NK-92 treated with Interleukin-12 subunit alpha and Interleukin-12 subunit beta, amount 100 ng/mL, for 24 hours (cell line): Measurements from ENCODE around the gene SYT7.

Experiments
- DNase-seq: peaks from one replicate; lab custom pipeline; 2025; lab: John Stamatoyannopoulos, UW

SYT7 gene

GRCh38 chr11:61553373-61554171 lies 27.3 kb downstream of the SYT7 start:
- no peak for DNase-seq

GRCh38 chr11:61552108-61552635 lies 28.7 kb downstream of the SYT7 start:
- no peak for DNase-seq

GRCh38 chr11:61551634-61552033 lies 29.2 kb downstream of the SYT7 start:
- DNase-seq: no peak

- DNase-seq: no peak
These were observed 30.1 kb downstream of the SYT7 start for GRCh38 chr11:61550665-61551227.

GRCh38 chr11:61549662-61550568 lies 31.0 kb downstream of the SYT7 start:
- DNase-seq: no peak

- no peak for DNase-seq
These were observed 31.7 kb downstream of the SYT7 start for GRCh38 chr11:61549177-61549576.

- no peak for DNase-seq
These were observed 33.6 kb downstream of the SYT7 start for GRCh38 chr11:61547246-61547645.

GRCh38 chr11:61546663-61547062 lies 34.2 kb downstream of the SYT7 start:
- no peak for DNase-seq

GRCh38 chr11:61545921-61546320 lies 35.0 kb downstream of the SYT7 start:
- no peak for DNase-seq

GRCh38 chr11:61545341-61545740 lies 35.5 kb downstream of the SYT7 start:
- DNase-seq: no peak

GRCh38 chr11:61544466-61544865 lies 36.4 kb downstream of the SYT7 start:
- no peak for DNase-seq

GRCh38 chr11:61543606-61544306 lies 37.1 kb downstream of the SYT7 start:
- no peak for DNase-seq

GRCh38 chr11:61542705-61543104 lies 38.2 kb downstream of the SYT7 start:
- no peak for DNase-seq

- no peak for DNase-seq
These were observed 38.8 kb downstream of the SYT7 start for GRCh38 chr11:61542024-61542461.

- DNase-seq: no peak
These were observed 39.3 kb downstream of the SYT7 start for GRCh38 chr11:61541598-61541997.

GRCh38 chr11:61540528-61540927 lies 40.3 kb downstream of the SYT7 start:
- DNase-seq: no peak

GRCh38 chr11:61539831-61540357 lies 41.0 kb downstream of the SYT7 start:
- no peak for DNase-seq

GRCh38 chr11:61539006-61539405 lies 41.9 kb downstream of the SYT7 start:
- no peak for DNase-seq

- DNase-seq: no peak
These were observed 42.3 kb downstream of the SYT7 start for GRCh38 chr11:61538636-61538961.

GRCh38 chr11:61537326-61537725 lies 43.5 kb downstream of the SYT7 start:
- DNase-seq: no peak

- no peak for DNase-seq
These were observed 44.1 kb downstream of the SYT7 start for GRCh38 chr11:61536676-61537270.
